Testis (tissue), 3 donors: ENCODE data around the gene PDPK1. TPM values are rescaled to one million over a fixed set of nuclear protein-coding genes. Genes with fewer than 3 reads are reported as not detected.

ENCODE experiments used
- DNase-seq: peaks from one replicate; pipeline ENCODE4 v3.0.0-alpha.2; 2019
- H3K27ac ChIP-seq, 2 donors: fragments of 200-600 bp; sonication (generic); one replicate each; pipeline ENCODE4 v1.5.1; 2019
- H3K27me3 ChIP-seq: fragments of 200-600 bp; sonication (generic); one replicate; pipeline ENCODE4 v1.5.1; 2019
- H3K36me3 ChIP-seq: fragments of 200-600 bp; sonication (generic); one replicate; pipeline ENCODE4 v1.5.1; 2017; ENCODE audit warnings: low read depth; ENCODE audit errors: missing control alignments
- H3K4me1 ChIP-seq: fragments of 200-600 bp; sonication (generic); one replicate; pipeline ENCODE4 v1.5.1; 2019
- H3K4me3 ChIP-seq, 2 donors: fragments of 200-600 bp; sonication (generic); one replicate each; pipeline ENCODE4 v1.5.1; 2017 to 2019
- H3K9me3 ChIP-seq: fragments of 200-600 bp; sonication (generic); one replicate; pipeline ENCODE4 v1.5.1; 2017
- POLR2A ChIP-seq: fragments of 450-650 bp; IDR thresholded peaks from one replicate; pipeline ENCODE4 v1.6.1; 2017; ENCODE audit warnings: antibody characterized with exemption, mild to moderate bottlenecking, moderate library complexity
- WGBS, 2 donors: methylation state at CpG; one replicate each; pipeline ENCODE4 v1.1.5; 2018; 5-methylcytosine and 5-hydroxymethylcytosine counted together
- intact Hi-C: fragments of 100-400 bp; cut with DNase I; formaldehyde crosslinking; loops from one replicate; pipeline ENCODE4 v1.15.1; 2023; ENCODE audit warnings: low total_unique reads
- polyA plus RNA-seq: library from polyadenylated mRNA; stranded (reverse); fragments of 350-450 nt; fragmentation: Illumina TruSeq; extraction: RNeasy Lipid Tissue Mini Kit (QIAGEN cat#74804); gene quantifications from one replicate; pipeline ENCODE4 v1.2.3, GENCODE V29; 2014; ENCODE audit warnings: low read depth, low replicate concordance; ENCODE audit not compliant: insufficient read depth
- total RNA-seq, 2 donors: library from RNA; depleted of rRNA; stranded (reverse); fragments of >200 nt; gene quantifications; one replicate each; pipeline ENCODE4 v1.2.3, GENCODE V29; 2016
- TF ChIP-seq, protein P1 (sequence below), 3 experiments: fragments of 450-650 bp in 2 of 3; fragments of 200-600 bp in 1 of 3; sonication (generic) in 1 of 3; IDR thresholded peaks; one replicate each; pipeline ENCODE4 v1.5.1; 2016 to 2019; ENCODE audit warnings: antibody characterized with exemption in 3 of 3, mild to moderate bottlenecking in 2 of 3, moderate library complexity in 1 of 3

The PDPK1 gene
- total and polyA plus RNA-seq, 3 donors from 2014 or later = 53.0 to 75.3 (median 61.1) TPM

DNA sequence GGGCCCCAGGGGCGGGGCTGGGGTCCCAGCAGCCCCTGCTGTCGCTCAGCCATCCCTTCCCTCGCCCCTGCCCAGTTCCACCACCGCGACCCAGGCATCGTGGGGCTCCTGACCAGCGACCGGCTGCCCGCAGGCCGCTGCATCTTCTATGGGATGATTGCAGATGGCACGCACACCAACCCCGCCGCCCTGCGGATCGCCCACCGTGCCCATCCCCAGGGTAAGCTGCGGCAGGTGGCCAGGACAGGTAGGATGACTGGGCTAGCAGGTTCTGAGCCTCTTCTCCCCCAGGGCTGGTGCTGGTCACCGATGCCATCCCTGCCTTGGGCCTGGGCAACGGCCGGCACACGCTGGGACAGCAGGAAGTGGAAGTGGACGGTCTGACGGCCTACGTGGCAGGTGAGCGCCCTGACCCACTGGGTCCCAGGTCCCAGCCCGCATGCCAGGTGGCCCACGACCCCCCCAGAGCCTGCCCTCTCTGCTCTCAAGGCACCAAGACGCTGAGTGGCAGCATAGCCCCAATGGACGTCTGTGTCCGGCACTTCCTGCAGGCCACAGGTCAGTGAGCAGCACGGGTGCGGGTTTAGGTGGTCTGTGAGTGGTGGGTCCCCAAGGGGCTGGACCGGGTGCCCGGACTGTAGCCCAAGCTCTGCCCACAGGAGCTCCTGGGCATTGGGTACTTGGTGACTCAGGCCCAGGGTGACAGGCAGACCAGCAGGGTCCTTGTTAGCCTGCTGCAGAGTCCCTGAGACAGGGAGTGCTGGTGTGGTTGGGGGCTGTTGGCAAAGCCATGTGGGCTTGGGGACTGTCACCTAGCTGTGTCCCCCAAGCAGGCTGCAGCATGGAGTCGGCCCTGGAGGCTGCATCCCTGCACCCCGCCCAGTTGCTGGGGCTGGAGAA lies 9.4 kb upstream of the PDPK1 start:
- no peaks in the 10 kb centered on the region for H3K36me3 ChIP-seq
- DNase-seq = no peak

DNA sequence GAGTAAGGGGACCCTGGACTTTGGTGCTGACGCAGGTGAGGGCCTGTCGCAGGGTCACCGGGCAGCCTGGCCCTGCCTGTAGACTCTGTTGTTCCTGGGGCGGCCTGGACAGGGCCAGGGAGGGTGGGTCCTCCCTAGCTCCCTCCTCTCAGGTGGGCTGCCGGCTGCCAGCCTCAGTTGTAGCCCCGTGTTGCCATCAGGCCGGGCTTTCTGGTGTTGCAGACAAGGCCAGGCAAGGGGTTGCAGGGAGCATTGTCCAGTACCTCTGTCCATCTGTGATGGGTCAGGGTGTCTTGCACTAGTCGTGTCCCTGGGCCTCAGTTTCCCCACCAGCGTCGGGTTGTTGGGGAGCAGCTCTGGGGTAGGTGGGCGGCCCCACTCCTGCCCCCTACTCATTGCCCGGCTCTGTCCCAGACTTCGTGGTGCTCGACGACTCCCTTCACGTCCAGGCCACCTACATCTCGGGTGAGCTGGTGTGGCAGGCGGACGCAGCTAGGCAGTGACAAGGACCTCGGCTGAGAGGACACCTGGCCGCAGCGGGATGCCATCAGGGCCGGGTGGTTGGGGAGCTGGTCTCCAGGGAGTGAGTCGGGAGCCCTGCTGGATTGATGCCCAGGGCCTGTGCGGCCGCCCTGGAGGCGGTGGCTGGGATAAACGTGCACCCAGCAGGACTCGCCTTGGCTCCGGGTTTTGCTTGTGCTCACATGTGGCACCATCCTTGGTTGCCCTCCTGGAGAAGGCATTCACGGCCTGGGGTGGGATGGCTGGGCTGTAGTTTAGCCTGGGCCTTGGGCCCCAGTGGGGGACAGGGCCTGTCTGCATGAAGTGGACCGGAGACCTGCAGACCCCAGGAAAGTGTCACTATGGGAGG lies 8.5 kb upstream of the PDPK1 start:
- Histone ChIP-seq H3K27me3 (no peaks in the 10 kb centered on the region), H3K36me3 (no peaks in the 10 kb centered on the region), H3K4me3 (no peak overlapping the region), H3K27ac (no peak overlapping the region), H3K9me3 (no peaks in the 10 kb centered on the region), H3K4me1 (no peaks in the 10 kb centered on the region)
- TF ChIP-seq, protein P1, sequence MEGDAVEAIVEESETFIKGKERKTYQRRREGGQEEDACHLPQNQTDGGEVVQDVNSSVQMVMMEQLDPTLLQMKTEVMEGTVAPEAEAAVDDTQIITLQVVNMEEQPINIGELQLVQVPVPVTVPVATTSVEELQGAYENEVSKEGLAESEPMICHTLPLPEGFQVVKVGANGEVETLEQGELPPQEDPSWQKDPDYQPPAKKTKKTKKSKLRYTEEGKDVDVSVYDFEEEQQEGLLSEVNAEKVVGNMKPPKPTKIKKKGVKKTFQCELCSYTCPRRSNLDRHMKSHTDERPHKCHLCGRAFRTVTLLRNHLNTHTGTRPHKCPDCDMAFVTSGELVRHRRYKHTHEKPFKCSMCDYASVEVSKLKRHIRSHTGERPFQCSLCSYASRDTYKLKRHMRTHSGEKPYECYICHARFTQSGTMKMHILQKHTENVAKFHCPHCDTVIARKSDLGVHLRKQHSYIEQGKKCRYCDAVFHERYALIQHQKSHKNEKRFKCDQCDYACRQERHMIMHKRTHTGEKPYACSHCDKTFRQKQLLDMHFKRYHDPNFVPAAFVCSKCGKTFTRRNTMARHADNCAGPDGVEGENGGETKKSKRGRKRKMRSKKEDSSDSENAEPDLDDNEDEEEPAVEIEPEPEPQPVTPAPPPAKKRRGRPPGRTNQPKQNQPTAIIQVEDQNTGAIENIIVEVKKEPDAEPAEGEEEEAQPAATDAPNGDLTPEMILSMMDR (IDR thresholded peaks at IDR 0.05) = no peak
- no peak for TF ChIP-seq POLR2A
- DNase-seq = no peak
- 90 to 100% methylated on average over 1 to 26 of the region's 32 CpGs for WGBS, 2 donors
- intact Hi-C loops = no loop called here

More for the DNA sequence above, 9.4 kb upstream of the PDPK1 start:
- no peak overlapping the region for H3K4me3 ChIP-seq
- H3K9me3 ChIP-seq = no peaks in the 10 kb centered on the region
- WGBS, 2 donors = 95% methylated on average over 36 of the region's 36 CpGs; no CpG with 5 or more reads in 1 of the 2 donors
- no peaks in the 10 kb centered on the region for H3K4me1 ChIP-seq
- no peak for TF ChIP-seq POLR2A
- TF ChIP-seq, protein P1 (IDR thresholded peaks at IDR 0.05) = no peak
- H3K27ac ChIP-seq = no peak overlapping the region
- intact Hi-C loops = no loop called here
- H3K27me3 ChIP-seq = no peaks in the 10 kb centered on the region

DNA sequence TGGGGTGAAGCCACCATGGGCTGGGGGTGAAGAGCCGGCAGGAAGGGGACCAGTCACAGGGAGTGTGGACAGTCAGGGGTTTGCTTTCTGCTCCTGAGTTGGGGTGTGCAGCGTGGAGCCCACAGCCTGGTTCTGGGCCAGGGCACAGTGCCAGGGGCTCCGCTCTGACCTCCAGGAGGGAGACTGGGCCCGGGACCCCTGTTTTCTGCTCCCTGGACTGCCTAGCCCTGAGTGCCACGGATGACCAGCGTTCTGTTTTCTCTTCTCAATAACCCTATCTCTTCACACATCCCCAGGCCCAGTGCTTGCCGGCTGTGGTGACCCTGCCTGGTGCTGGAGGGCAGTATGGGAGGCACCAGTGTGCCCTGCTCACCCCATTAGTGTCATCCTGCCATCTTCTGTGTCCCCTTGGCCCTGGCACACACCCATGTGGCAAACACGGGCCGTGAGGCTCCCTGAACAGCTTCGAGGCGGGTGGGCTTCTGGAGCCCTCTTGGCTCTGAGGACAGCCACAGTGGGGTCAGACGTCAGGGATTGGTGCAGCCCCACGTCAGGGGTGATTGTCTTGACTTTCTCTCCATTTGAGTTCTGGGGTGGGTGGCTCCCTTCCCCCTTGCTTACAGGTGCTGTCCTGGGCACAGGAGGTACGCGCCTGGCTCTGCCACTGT lies 7.7 kb upstream of the PDPK1 start:
- intact Hi-C loops = no loop called here
- 87 to 90% methylated on average over 10 to 15 of the region's 15 CpGs for WGBS, 2 donors
- Histone ChIP-seq H3K27ac (no peak overlapping the region), H3K36me3 (no peaks in the 10 kb centered on the region), H3K4me1 (no peaks in the 10 kb centered on the region), H3K9me3 (no peaks in the 10 kb centered on the region), H3K27me3 (no peaks in the 10 kb centered on the region), H3K4me3 (no peak overlapping the region)
- TF ChIP-seq POLR2A = no peak
- TF ChIP-seq, protein P1 (IDR thresholded peaks at IDR 0.05) = no peak
- DNase-seq = no peak

DNA sequence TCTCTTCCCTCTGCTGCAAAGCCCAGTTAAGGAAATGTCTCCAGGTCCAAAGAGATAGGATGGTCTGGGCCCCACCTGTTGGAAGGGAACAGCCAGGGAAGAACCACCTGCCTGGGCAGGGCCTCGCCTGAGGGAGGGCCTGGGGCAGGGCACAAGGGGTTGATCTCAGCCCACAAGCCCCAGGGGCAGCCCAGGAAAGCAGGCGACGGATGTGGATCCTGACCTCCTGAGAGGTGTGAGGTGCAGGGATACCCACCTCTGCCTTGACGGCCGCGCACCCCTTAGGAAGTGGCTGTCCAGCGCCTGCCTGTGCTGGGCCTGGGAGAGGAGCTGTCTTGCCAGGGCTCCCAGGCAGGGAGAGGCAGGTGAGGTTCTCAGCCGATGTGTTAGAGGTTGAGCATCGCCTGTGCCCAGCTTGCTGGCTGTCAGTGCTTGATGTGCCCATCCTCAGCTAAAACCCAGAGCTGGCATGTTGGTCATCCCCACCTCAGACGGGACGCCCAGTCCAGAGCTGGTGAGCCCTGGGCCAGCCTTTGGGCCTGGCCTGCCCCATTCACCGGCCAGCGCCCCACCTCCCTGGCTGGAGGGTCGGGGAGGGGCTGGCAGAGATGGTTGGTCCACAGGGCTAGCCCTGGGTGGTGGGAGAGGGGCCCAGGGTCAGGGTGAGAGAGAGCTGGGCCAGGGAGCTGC lies 7.0 kb upstream of the PDPK1 start:
- H3K4me1 ChIP-seq = no peaks in the 10 kb centered on the region
- no peak overlapping the region for H3K4me3 ChIP-seq
- H3K36me3 ChIP-seq = no peaks in the 10 kb centered on the region
- TF ChIP-seq, protein P1 (IDR thresholded peaks at IDR 0.05) = no peak
- TF ChIP-seq POLR2A = no peak
- H3K27me3 ChIP-seq = no peaks in the 10 kb centered on the region
- DNase-seq = no peak
- 77 to 80% methylated on average over 5 to 14 of the region's 14 CpGs for WGBS, 2 donors
- no peaks in the 10 kb centered on the region for H3K9me3 ChIP-seq
- intact Hi-C loops = no loop called here
- peak overlapping the region in 1 of 2 donors; percentile 93 for H3K27ac ChIP-seq
